ENCODE data around the gene CNST.

Gene CNST

GRCh38 chr1:246577720-246578106, 11.5 kb downstream of the CNST start:
- TF ChIP-seq SUZ12 (IDR thresholded peaks at IDR 0.05; ENCODE audit: extremely low read depth, insufficient read depth, insufficient read length) (no peak), ZNF274 (IDR thresholded peaks at IDR 0.05; ENCODE audit: low read depth, low read length) (no peak), YY1 (IDR thresholded peaks at IDR 0.05; ENCODE audit: insufficient read depth, insufficient read length) (no peak)
- DNase-seq (ENCODE audit: low read depth, low spot score): no peak
- no peaks in the 10 kb centered on the region for H3K27me3 ChIP-seq (ENCODE audit: insufficient read depth, insufficient read length)
- H3K9ac ChIP-seq (ENCODE audit: insufficient read length, low read depth): no peak overlapping the region
- H3K4me1 ChIP-seq (ENCODE audit: insufficient read depth, insufficient read length): no peaks in the 10 kb centered on the region
- H3K36me3 ChIP-seq (ENCODE audit: insufficient read depth, insufficient read length, low read length): no peaks in the 10 kb centered on the region
- H3K9me3 ChIP-seq (ENCODE audit: insufficient read depth, low read length): no peaks in the 10 kb centered on the region
- no peak overlapping the region for H3K4me3 ChIP-seq (ENCODE audit: insufficient read length, low read depth)

DNA sequence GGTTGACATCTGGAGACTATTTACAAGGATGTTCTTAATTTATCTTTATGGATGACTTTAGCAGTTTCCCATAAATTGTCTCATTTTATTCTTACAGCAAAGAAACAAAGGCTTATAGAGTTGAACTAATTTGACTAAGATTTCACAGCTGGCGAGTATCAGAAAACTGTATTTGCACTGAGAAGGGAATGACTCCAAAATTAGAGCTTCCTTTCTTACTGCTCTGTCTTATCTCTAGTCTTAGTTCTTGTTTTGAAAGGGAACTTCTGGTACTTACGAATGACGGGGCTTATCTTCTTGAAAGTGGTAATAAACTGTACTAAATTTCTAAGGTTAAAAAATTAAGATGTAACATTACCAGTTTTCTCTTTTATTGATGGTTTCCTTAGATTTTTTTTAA, 13.6 kb downstream of the CNST start:
- H3K4me1 ChIP-seq (ENCODE audit: insufficient read depth, insufficient read length): no peaks in the 10 kb centered on the region
- no peak for DNase-seq (ENCODE audit: low read depth, low spot score)
- no peak overlapping the region for H3K4me3 ChIP-seq (ENCODE audit: insufficient read length, low read depth)
- H3K36me3 ChIP-seq (ENCODE audit: insufficient read depth, insufficient read length, low read length): peaks cover 4% of the 10 kb centered on the region
- H3K27me3 ChIP-seq (ENCODE audit: insufficient read depth, insufficient read length): no peaks in the 10 kb centered on the region
- no peaks in the 10 kb centered on the region for H3K9me3 ChIP-seq (ENCODE audit: insufficient read depth, low read length)
- H3K9ac ChIP-seq (ENCODE audit: insufficient read length, low read depth): no peak overlapping the region
- TF ChIP-seq SUZ12 (IDR thresholded peaks at IDR 0.05; ENCODE audit: extremely low read depth, insufficient read depth, insufficient read length): no peak

- H3K4me1 ChIP-seq (ENCODE audit: insufficient read depth, insufficient read length): no peaks in the 10 kb centered on the region
- no peak for DNase-seq (ENCODE audit: low read depth, low spot score)
- no peak overlapping the region for H3K9ac ChIP-seq (ENCODE audit: insufficient read length, low read depth)
These were observed 14.5 kb downstream of the CNST start for GRCh38 chr1:246580497-246581370.

GRCh38 chr1:246582301-246583055, 16.2 kb downstream of the CNST start:
- no peaks in the 10 kb centered on the region for H3K4me1 ChIP-seq (ENCODE audit: insufficient read depth, insufficient read length)
- H3K36me3 ChIP-seq (ENCODE audit: insufficient read depth, insufficient read length, low read length): peaks cover 4% of the 10 kb centered on the region
- no peak for DNase-seq (ENCODE audit: low read depth, low spot score)
- H3K9me3 ChIP-seq (ENCODE audit: insufficient read depth, low read length): no peaks in the 10 kb centered on the region
- H3K9ac ChIP-seq (ENCODE audit: insufficient read length, low read depth): no peak overlapping the region
- TF ChIP-seq ZNF274 (IDR thresholded peaks at IDR 0.05; ENCODE audit: low read depth, low read length) (no peak), SUZ12 (IDR thresholded peaks at IDR 0.05; ENCODE audit: extremely low read depth, insufficient read depth, insufficient read length) (no peak), YY1 (IDR thresholded peaks at IDR 0.05; ENCODE audit: insufficient read depth, insufficient read length) (no peak)
- no peaks in the 10 kb centered on the region for H3K27me3 ChIP-seq (ENCODE audit: insufficient read depth, insufficient read length)
- no peak overlapping the region for H3K4me3 ChIP-seq (ENCODE audit: insufficient read length, low read depth)

More at GRCh38 chr1:246580497-246581370, 14.5 kb downstream of the CNST start:
- H3K27me3 ChIP-seq (ENCODE audit: insufficient read depth, insufficient read length): no peaks in the 10 kb centered on the region
- H3K9me3 ChIP-seq (ENCODE audit: insufficient read depth, low read length): no peaks in the 10 kb centered on the region
- TF ChIP-seq SUZ12 (IDR thresholded peaks at IDR 0.05; ENCODE audit: extremely low read depth, insufficient read depth, insufficient read length) (no peak), YY1 (IDR thresholded peaks at IDR 0.05; ENCODE audit: insufficient read depth, insufficient read length) (no peak), ZNF274 (IDR thresholded peaks at IDR 0.05; ENCODE audit: low read depth, low read length) (no peak)
- peaks cover 4% of the 10 kb centered on the region for H3K36me3 ChIP-seq (ENCODE audit: insufficient read depth, insufficient read length, low read length)
- no peak overlapping the region for H3K4me3 ChIP-seq (ENCODE audit: insufficient read length, low read depth)

GRCh38 chr1:246583056-246583440, 16.8 kb downstream of the CNST start:
- no peaks in the 10 kb centered on the region for H3K4me1 ChIP-seq (ENCODE audit: insufficient read depth, insufficient read length)
- TF ChIP-seq SUZ12 (IDR thresholded peaks at IDR 0.05; ENCODE audit: extremely low read depth, insufficient read depth, insufficient read length): no peak
- no peak for TF ChIP-seq ZNF274 (IDR thresholded peaks at IDR 0.05; ENCODE audit: low read depth, low read length)
- no peak for TF ChIP-seq YY1 (IDR thresholded peaks at IDR 0.05; ENCODE audit: insufficient read depth, insufficient read length)
- DNase-seq (ENCODE audit: low read depth, low spot score): no peak

DNA sequence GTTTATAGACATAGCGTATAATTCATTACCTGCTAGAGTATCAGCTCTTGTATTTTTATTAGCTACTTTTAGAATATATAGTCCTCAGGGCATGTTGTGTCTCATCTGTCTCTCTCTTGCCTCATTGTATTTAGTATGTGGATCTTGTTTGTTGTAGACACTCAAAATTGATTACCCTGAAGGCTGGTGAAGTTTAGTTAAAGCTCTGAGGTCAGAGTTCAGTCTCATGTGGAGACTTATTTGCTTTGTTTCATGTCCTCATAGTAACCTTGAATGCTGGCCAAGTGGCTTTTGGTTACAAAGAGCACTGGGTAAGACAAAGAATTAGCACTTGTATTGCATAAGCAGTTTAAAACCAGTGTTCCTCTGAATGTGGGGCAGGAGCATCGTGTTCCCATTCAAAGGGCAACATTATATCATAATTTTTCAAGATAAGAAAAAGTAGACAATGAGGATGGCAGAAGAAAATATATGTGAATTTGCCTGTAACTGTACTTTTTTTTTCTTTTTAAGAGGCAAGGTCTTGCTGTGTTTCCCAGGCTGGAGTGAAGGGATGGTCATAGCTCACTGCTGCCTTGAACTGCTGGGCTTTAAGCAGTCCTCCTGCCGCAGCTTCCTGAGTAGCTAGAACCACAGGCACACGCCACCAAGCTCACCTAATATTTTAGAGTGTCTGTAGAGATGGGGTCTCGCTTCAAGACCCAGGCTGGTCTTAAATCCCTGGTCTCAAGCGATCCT, 17.4 kb downstream of the CNST start:
- Histone ChIP-seq H3K9me3 (ENCODE audit: insufficient read depth, low read length) (no peaks in the 10 kb centered on the region), H3K4me3 (ENCODE audit: insufficient read length, low read depth) (no peak overlapping the region), H3K27me3 (ENCODE audit: insufficient read depth, insufficient read length) (no peaks in the 10 kb centered on the region), H3K4me1 (ENCODE audit: insufficient read depth, insufficient read length) (no peaks in the 10 kb centered on the region), H3K9ac (ENCODE audit: insufficient read length, low read depth) (no peak overlapping the region), H3K36me3 (ENCODE audit: insufficient read depth, insufficient read length, low read length) (peaks cover 4% of the 10 kb centered on the region)
- no peak for DNase-seq (ENCODE audit: low read depth, low spot score)
- TF ChIP-seq YY1 (IDR thresholded peaks at IDR 0.05; ENCODE audit: insufficient read depth, insufficient read length) (no peak), ZNF274 (IDR thresholded peaks at IDR 0.05; ENCODE audit: low read depth, low read length) (no peak), SUZ12 (IDR thresholded peaks at IDR 0.05; ENCODE audit: extremely low read depth, insufficient read depth, insufficient read length) (no peak)

More at GRCh38 chr1:246583056-246583440, 16.8 kb downstream of the CNST start:
- no peak overlapping the region for H3K9ac ChIP-seq (ENCODE audit: insufficient read length, low read depth)
- H3K27me3 ChIP-seq (ENCODE audit: insufficient read depth, insufficient read length): no peaks in the 10 kb centered on the region
- no peak overlapping the region for H3K4me3 ChIP-seq (ENCODE audit: insufficient read length, low read depth)
- peaks cover 4% of the 10 kb centered on the region for H3K36me3 ChIP-seq (ENCODE audit: insufficient read depth, insufficient read length, low read length)
- no peaks in the 10 kb centered on the region for H3K9me3 ChIP-seq (ENCODE audit: insufficient read depth, low read length)

All from NT2/D1 (cell line).